K562 (cell line): Measurements from ENCODE around the gene APC2. TPM values are rescaled to one million over a fixed set of nuclear protein-coding genes. Genes with fewer than 3 reads are reported as not detected.

Experiments
- ATAC-seq: fragments of 200-7000 bp; cut with Tn5 transposase; 3 replicates; pipeline ENCODE4 v1.9.1; 2020; ENCODE audit warnings: moderate library complexity
- BruUV-seq: library from RNA; stranded (reverse); fragments of 400-500 nt; replicated peaks from 2 replicates; lab custom pipeline; 2021; lab: Mats Ljungman, UMichigan
- CTCF ChIA-PET: fragments of 300-600 bp; formaldehyde crosslinking; extraction: SDS; loops from one replicate; lab custom pipeline; 2021; ENCODE audit warnings: low intra/inter-chr PET ratio; lab: Yijun Ruan, JAX
- POLR2A ChIA-PET: fragments of 300-600, 350-650 bp; sonication (Branson Sonifier 250); formaldehyde crosslinking; extraction: SDS; loops from one replicate; lab custom pipeline; 2021; ENCODE audit warnings: antibody characterized with exemption, inconsistent platforms; lab: Yijun Ruan, JAX
- DNase-seq, 4 experiments: peaks; one replicate each; pipeline versions ENCODE4 v3.0.0 to v3.0.0-alpha.2; 2011 to 2018; ENCODE audit warnings: low spot score in 3 of 4, mixed read lengths in 3 of 4; ENCODE audit errors: extremely low read depth in 1 of 4
- FAIRE-seq: peaks from 2 replicates; lab custom pipeline; 2011; peaks lifted over from hg19 to GRCh38; lab: Jason Lieb, UNC
- H2AFZ ChIP-seq: 2 replicates; pipeline ENCODE4 v1.6.0; 2011; ENCODE audit warnings: low read depth, low read length, control low read depth, inconsistent platforms
- H3K27ac ChIP-seq: fragments of 200-600 bp; 3 replicates; pipeline ENCODE4 v1.8.0; 2011; ENCODE audit warnings: low read depth, mild to moderate bottlenecking, control low read depth, inconsistent platforms, low read length, moderate library complexity, mixed read lengths; ENCODE audit errors: extremely low read depth
- H3K27me3 ChIP-seq, 2 experiments: fragments of 300-600 bp in 1 of 2; 2 replicates in 1 of 2; 3 replicates in 1 of 2; pipeline versions ENCODE4 v1.6.0 to v1.8.0; 2011; ENCODE audit warnings: inconsistent platforms in 2 of 2, low read length in 2 of 2, mild to moderate bottlenecking in 1 of 2, mixed read lengths in 1 of 2, moderate library complexity in 1 of 2; ENCODE audit not compliant: control insufficient read depth in 2 of 2, insufficient read depth in 2 of 2
- H3K36me3 ChIP-seq: fragments of 300-600 bp; 3 replicates; pipeline ENCODE4 v1.8.0; 2011; ENCODE audit warnings: mild to moderate bottlenecking, low read length, inconsistent platforms; ENCODE audit not compliant: control insufficient read depth, insufficient read depth
- H3K4me1 ChIP-seq, 2 experiments: fragments of 200-600 bp in 1 of 2; replicated peaks in 1 of 2; 2 replicates in 1 of 2; 3 replicates in 1 of 2; pipeline versions ENCODE4 v1.5.1 to v1.8.0; 2011; ENCODE audit warnings: inconsistent platforms in 2 of 2, low read length in 2 of 2, mild to moderate bottlenecking in 1 of 2, mixed read lengths in 1 of 2, moderate library complexity in 1 of 2; ENCODE audit not compliant: control insufficient read depth in 2 of 2, insufficient read depth in 2 of 2
- H3K4me2 ChIP-seq: 2 replicates; pipeline ENCODE4 v1.6.1; 2011; ENCODE audit warnings: low read length, control low read depth, inconsistent platforms, mixed read lengths; ENCODE audit not compliant: insufficient read depth
- H3K4me3 ChIP-seq: fragments of 200-600 bp; sonication (generic), shearing (Covaris generic); 2 replicates; pipeline ENCODE4 v1.5.1; 2016; ENCODE audit warnings: control low read depth, inconsistent platforms
- H3K79me2 ChIP-seq: fragments of 200-600 bp; 3 replicates; pipeline ENCODE4 v1.8.0; 2011; ENCODE audit warnings: low read length, inconsistent platforms; ENCODE audit not compliant: control insufficient read depth, insufficient read depth
- H3K9ac ChIP-seq, 2 experiments: 2 replicates each; pipeline versions ENCODE4 v1.6.0 to v1.6.1; 2011; ENCODE audit warnings: low read depth in 2 of 2, low read length in 2 of 2, control low read depth in 1 of 2, inconsistent platforms in 1 of 2, mild to moderate bottlenecking in 1 of 2, mixed read lengths in 1 of 2; ENCODE audit not compliant: insufficient read depth in 1 of 2
- H3K9me1 ChIP-seq: one replicate; pipeline ENCODE4 v1.6.0; 2011; ENCODE audit warnings: inconsistent platforms, mild to moderate bottlenecking, low read length, moderate library complexity; ENCODE audit not compliant: control insufficient read depth, insufficient read depth
- H3K9me3 ChIP-seq: replicated peaks from 2 replicates; pipeline ENCODE4 v1.5.1; 2011; ENCODE audit warnings: low read depth, low read length, inconsistent platforms; ENCODE audit not compliant: control insufficient read depth, insufficient read depth
- H4K20me1 ChIP-seq: replicated peaks from 2 replicates; pipeline ENCODE4 v1.6.1; 2011; ENCODE audit warnings: low read length, inconsistent platforms, mixed read lengths; ENCODE audit not compliant: control insufficient read depth, insufficient read depth
- KDM2B ChIP-seq: fragments of 250-450 bp; sonication (Bioruptor Pico); IDR thresholded peaks from 2 replicates; pipeline ENCODE4 v1.8.0; 2021; ENCODE audit warnings: mild to moderate bottlenecking, moderate library complexity
- MCM5 ChIP-seq: fragments of 450-650 bp; IDR thresholded peaks from 2 replicates; pipeline ENCODE4 v1.6.1; 2016; ENCODE audit warnings: low read depth
- PTRF ChIP-seq: fragments of 450-650 bp; IDR thresholded peaks from 2 replicates; pipeline ENCODE4 v1.6.1; 2016; ENCODE audit warnings: mild to moderate bottlenecking, missing genetic modification characterization, missing compliant biosample characterization
- RBM15 ChIP-seq: fragments of 200-400 bp; formaldehyde crosslinking; IDR thresholded peaks from 2 replicates; pipeline ENCODE4 v1.6.1; 2018; ENCODE audit warnings: mild to moderate bottlenecking, low read length, moderate library complexity; ENCODE audit not compliant: insufficient read depth
- RBM39 ChIP-seq: fragments of 200-400 bp; formaldehyde crosslinking; optimal IDR thresholded peaks from 2 replicates; pipeline ENCODE3; 2018; ENCODE audit warnings: low read depth, low read length
- RCOR1 ChIP-seq, 2 experiments: IDR thresholded peaks; 2 replicates each; pipeline ENCODE4 v1.6.1; 2012; ENCODE audit warnings: low read depth in 2 of 2, low read length in 2 of 2, borderline replicate concordance in 1 of 2, improper control_type of control experiment in 1 of 2
- SIX5 ChIP-seq, 2 experiments: IDR thresholded peaks; 2 replicates each; pipeline ENCODE4 v1.6.1; 2011; ENCODE audit warnings: low read length in 2 of 2, borderline replicate concordance in 1 of 2, low read depth in 1 of 2, mild to moderate bottlenecking in 1 of 2, moderate library complexity in 1 of 2; ENCODE audit not compliant: insufficient read depth in 1 of 2
- TGIF2 ChIP-seq: sonication (generic); formaldehyde crosslinking; IDR thresholded peaks from 2 replicates; pipeline ENCODE4 v1.8.1; 2022; ENCODE audit warnings: mild to moderate bottlenecking, missing genetic modification reagents, moderate library complexity
- ZNF197 ChIP-seq: fragments of 200-800 bp; sonication (Bioruptor generic); IDR thresholded peaks from 2 replicates; pipeline ENCODE4 v1.6.1; 2016; ENCODE audit warnings: low read depth, missing genetic modification characterization, missing compliant biosample characterization
- WGBS: fragments of 100-300 bp; shearing (Covaris generic); methylation state at CpG from one replicate; pipeline ENCODE4 v1.1.6; 2016; ENCODE audit warnings: low coverage, mixed read lengths; ENCODE audit not compliant: insufficient coverage; ENCODE audit errors: missing lambda C conversion rate; 5-methylcytosine and 5-hydroxymethylcytosine counted together
- in situ Hi-C: fragments of 300-500 bp; cut with MboI; formaldehyde crosslinking; loops from 4 replicates; pipeline ENCODE4 v1.15.0; 2018; ENCODE audit warnings: inconsistent platforms, mixed read lengths
- intact Hi-C: fragments of 100-400 bp; cut with micrococcal nuclease; formaldehyde crosslinking; loops from 2 replicates; pipeline ENCODE4 v1.14.2; 2022
- polyA plus RNA-seq, 8 experiments: library from polyadenylated mRNA; depleted of rRNA in 4 of 8; stranded (reverse) in 5 of 8; unstranded in 3 of 8; fragments of >200 nt; fragmentation: Nextera tagmentation in 2 of 8; fragmentation: Illumina TruSeq in 1 of 8; extraction: Ambion mirVana in 2 of 8; extraction: Trizol in 1 of 8; gene quantifications; 2 replicates each; pipeline versions ENCODE4 v1.2.1 to v1.2.3, GENCODE V29; 2011 to 2014; ENCODE audit warnings: inconsistent platforms in 1 of 8, missing spikeins in 1 of 8
- total RNA-seq, 7 experiments: library from RNA; depleted of rRNA in 6 of 7; stranded (reverse); fragments of >200 nt in 6 of 7; fragmentation: Illumina TruSeq in 2 of 7; extraction: Trizol in 2 of 7; gene quantifications; 2 replicates each; pipeline versions ENCODE4 v1.2.1 to v1.2.3, GENCODE V29; 2011 to 2021; ENCODE audit warnings: low replicate concordance in 1 of 7
- TF ChIP-seq, protein P1 (sequence below), 2 experiments: fragments of 450-650 bp; conservative IDR thresholded peaks; 2 replicates each; pipeline ENCODE4 v1.6.1; 2017; ENCODE audit warnings: mild to moderate bottlenecking in 2 of 2, moderate library complexity in 2 of 2
- TF ChIP-seq, protein P2 (sequence below), 2 experiments: IDR thresholded peaks; 2 replicates each; pipeline ENCODE4 v1.6.1; 2012; ENCODE audit warnings: improper control_type of control experiment in 2 of 2, low read depth in 2 of 2, low read length in 2 of 2, borderline replicate concordance in 1 of 2
- TF ChIP-seq, protein P3 (sequence below), 2 experiments: IDR thresholded peaks; 2 replicates each; pipeline ENCODE4 v1.6.1; 2011; ENCODE audit warnings: borderline replicate concordance in 1 of 2, control low read depth in 1 of 2, low read depth in 1 of 2, low read length in 1 of 2, mild to moderate bottlenecking in 1 of 2, mixed read lengths in 1 of 2, moderate library complexity in 1 of 2; ENCODE audit not compliant: insufficient read depth in 1 of 2, insufficient read length in 1 of 2, poor library complexity in 1 of 2, severe bottlenecking in 1 of 2; ENCODE audit errors: extremely low read depth in 1 of 2

APC2 gene
- total and polyA plus RNA-seq, 9 of the 15 experiments (the other 6 are each of a cell fraction or from before 2014, with no cell fraction given), result 0.01 to 0.40 (median 0.05) TPM; not detected in 3

- CTCF ChIA-PET, result no interaction called here
- H4K20me1 ChIP-seq, result peaks cover 17% of the 10 kb centered on the region; the same call in 1 of the 2 replicates
- POLR2A ChIA-PET, result interaction anchor here (0.8 kb wide), 2 partner anchors 9 to 207 kb away, joined by 3 to 6 read pairs; no protein-coding TSS in a partner anchor
- no peak for ATAC-seq
- intact Hi-C loops, result loop anchor here (10.0 kb wide), 1 partner anchor 172 kb away; the partner anchor contains the start of gene FAM174C
- no TSS peak for BruUV-seq
- peaks cover 0 to 12% of the 10 kb centered on the region in 2 experiments; a peak in 1 of 5 replicates for H3K27me3 ChIP-seq
- peaks cover 21 to 74% of the 10 kb centered on the region in 2 experiments for H3K4me1 ChIP-seq
- H3K79me2 ChIP-seq, result peaks cover 5% of the 10 kb centered on the region; the same call in 2 of the 3 replicates
- H3K4me3 ChIP-seq, result no peak overlapping the region
- H3K9me3 ChIP-seq, result no peaks in the 10 kb centered on the region
- in situ Hi-C loops, result no loop called here
- H3K27ac ChIP-seq, result no peak overlapping the region
- no peak for FAIRE-seq
- H3K4me2 ChIP-seq, result 0 out of 2 replicates have a peak overlapping the region, but pooled peaks have one; percentile 13
- H3K36me3 ChIP-seq, result peaks cover 10% of the 10 kb centered on the region; the same call in 1 of the 3 replicates
- no peaks in the 10 kb centered on the region for H3K9me1 ChIP-seq
- 5% methylated on average over 30 of the region's 63 CpGs for WGBS
- no peak overlapping the region for H2AFZ ChIP-seq
- peak in 2 of 4 experiments; percentile 48 to 57 for DNase-seq
- H3K9ac ChIP-seq, result no peak overlapping the region
- TF ChIP-seq ZNF197 (CRISPR knock-in tag) (no peak), TGIF2 (CRISPR knock-in tag) (peak; percentile 91), RBM39 (no peak), KDM2B (CRISPR knock-in tag) (peak; percentile 80), PTRF (tag) (no peak), RBM15 (no peak), SIX5 (IDR thresholded peaks at IDR 0.05; ENCODE audit: borderline replicate concordance in 1 of 2, insufficient read depth in 1 of 2, low read depth in 1 of 2, low read length in 2 of 2) (no peak), MCM5 (no peak), RCOR1 (IDR thresholded peaks at IDR 0.05; ENCODE audit: borderline replicate concordance in 1 of 2, low read depth in 2 of 2, low read length in 2 of 2) (0 out of 4 replicates have a peak, but pooled peaks of 1 of the 2 experiments have one; percentile 13)
- TF ChIP-seq, protein P1, sequence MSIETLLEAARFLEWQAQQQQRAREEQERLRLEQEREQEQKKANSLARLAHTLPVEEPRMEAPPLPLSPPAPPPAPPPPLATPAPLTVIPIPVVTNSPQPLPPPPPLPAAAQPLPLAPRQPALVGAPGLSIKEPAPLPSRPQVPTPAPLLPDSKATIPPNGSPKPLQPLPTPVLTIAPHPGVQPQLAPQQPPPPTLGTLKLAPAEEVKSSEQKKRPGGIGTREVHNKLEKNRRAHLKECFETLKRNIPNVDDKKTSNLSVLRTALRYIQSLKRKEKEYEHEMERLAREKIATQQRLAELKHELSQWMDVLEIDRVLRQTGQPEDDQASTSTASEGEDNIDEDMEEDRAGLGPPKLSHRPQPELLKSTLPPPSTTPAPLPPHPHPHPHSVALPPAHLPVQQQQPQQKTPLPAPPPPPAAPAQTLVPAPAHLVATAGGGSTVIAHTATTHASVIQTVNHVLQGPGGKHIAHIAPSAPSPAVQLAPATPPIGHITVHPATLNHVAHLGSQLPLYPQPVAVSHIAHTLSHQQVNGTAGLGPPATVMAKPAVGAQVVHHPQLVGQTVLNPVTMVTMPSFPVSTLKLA (conservative IDR thresholded peaks at IDR 0.05), result peak; percentile 41 to 75; a peak in 3 of 4 replicates
- TF ChIP-seq, protein P2, sequence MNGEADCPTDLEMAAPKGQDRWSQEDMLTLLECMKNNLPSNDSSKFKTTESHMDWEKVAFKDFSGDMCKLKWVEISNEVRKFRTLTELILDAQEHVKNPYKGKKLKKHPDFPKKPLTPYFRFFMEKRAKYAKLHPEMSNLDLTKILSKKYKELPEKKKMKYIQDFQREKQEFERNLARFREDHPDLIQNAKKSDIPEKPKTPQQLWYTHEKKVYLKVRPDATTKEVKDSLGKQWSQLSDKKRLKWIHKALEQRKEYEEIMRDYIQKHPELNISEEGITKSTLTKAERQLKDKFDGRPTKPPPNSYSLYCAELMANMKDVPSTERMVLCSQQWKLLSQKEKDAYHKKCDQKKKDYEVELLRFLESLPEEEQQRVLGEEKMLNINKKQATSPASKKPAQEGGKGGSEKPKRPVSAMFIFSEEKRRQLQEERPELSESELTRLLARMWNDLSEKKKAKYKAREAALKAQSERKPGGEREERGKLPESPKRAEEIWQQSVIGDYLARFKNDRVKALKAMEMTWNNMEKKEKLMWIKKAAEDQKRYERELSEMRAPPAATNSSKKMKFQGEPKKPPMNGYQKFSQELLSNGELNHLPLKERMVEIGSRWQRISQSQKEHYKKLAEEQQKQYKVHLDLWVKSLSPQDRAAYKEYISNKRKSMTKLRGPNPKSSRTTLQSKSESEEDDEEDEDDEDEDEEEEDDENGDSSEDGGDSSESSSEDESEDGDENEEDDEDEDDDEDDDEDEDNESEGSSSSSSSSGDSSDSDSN (IDR thresholded peaks at IDR 0.05; ENCODE audit: borderline replicate concordance in 1 of 2, low read depth in 2 of 2, low read length in 2 of 2), result no peak
- TF ChIP-seq, protein P3, sequence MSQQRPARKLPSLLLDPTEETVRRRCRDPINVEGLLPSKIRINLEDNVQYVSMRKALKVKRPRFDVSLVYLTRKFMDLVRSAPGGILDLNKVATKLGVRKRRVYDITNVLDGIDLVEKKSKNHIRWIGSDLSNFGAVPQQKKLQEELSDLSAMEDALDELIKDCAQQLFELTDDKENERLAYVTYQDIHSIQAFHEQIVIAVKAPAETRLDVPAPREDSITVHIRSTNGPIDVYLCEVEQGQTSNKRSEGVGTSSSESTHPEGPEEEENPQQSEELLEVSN (IDR thresholded peaks at IDR 0.05; ENCODE audit: borderline replicate concordance in 1 of 2, extremely low read depth in 1 of 2, insufficient read depth in 1 of 2, insufficient read length in 1 of 2, low read depth in 1 of 2, low read length in 1 of 2, poor library complexity in 1 of 2, severe bottlenecking in 1 of 2), result peak in 1 of 2 experiments; percentile 67
These were observed 3.0 kb upstream of the APC2 start for GRCh38 chr19:1446713-1447481.
